OCI-LY7 (cell line): ENCODE results near the gene PAXIP1.

Experiments used
- EZH2phosphoT487 ChIP-seq: fragments of 200-600 bp; sonication (generic); IDR thresholded peaks from 2 replicates; pipeline ENCODE4 v1.6.1; 2018; ENCODE audit warnings: low read depth, borderline replicate concordance, mild to moderate bottlenecking, mixed run types, antibody characterized with exemption, low read length, moderate library complexity, mixed read lengths
- TF ChIP-seq, protein P1 (sequence below): fragments of 200-600 bp; sonication (generic); conservative IDR thresholded peaks from 2 replicates; pipeline ENCODE4 v1.5.1; 2014; ENCODE audit warnings: mild to moderate bottlenecking, antibody characterized with exemption, low read length, moderate library complexity, mixed read lengths

GRCh38 chr7:154985230-154985629 is 17.7 kb downstream of the PAXIP1 start:
- TF ChIP-seq, protein P1, sequence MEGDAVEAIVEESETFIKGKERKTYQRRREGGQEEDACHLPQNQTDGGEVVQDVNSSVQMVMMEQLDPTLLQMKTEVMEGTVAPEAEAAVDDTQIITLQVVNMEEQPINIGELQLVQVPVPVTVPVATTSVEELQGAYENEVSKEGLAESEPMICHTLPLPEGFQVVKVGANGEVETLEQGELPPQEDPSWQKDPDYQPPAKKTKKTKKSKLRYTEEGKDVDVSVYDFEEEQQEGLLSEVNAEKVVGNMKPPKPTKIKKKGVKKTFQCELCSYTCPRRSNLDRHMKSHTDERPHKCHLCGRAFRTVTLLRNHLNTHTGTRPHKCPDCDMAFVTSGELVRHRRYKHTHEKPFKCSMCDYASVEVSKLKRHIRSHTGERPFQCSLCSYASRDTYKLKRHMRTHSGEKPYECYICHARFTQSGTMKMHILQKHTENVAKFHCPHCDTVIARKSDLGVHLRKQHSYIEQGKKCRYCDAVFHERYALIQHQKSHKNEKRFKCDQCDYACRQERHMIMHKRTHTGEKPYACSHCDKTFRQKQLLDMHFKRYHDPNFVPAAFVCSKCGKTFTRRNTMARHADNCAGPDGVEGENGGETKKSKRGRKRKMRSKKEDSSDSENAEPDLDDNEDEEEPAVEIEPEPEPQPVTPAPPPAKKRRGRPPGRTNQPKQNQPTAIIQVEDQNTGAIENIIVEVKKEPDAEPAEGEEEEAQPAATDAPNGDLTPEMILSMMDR: no peak
- TF ChIP-seq EZH2phosphoT487: no peak
